HG02642 (cell line): ENCODE results near the gene KSR1.
"Not testable (repeated sequence)": the region's sequence is repeated elsewhere in the genome, so short reads cannot be mapped to it uniquely, and the experiment has no call there.

Experiments
- ATAC-seq: cut with Tn5 transposase; IDR thresholded peaks from one replicate; pipeline ENCODE4 v1.9.1; 2021; ENCODE audit warnings: mild to moderate bottlenecking; ENCODE audit not compliant: unreplicated experiment, poor library complexity

KSR1 gene

GRCh38 chr17:27666270-27666669 is 210.0 kb downstream of the KSR1 start:
- ATAC-seq, result not testable (repeated sequence)

GRCh38 chr17:27666831-27667560 is 210.7 kb downstream of the KSR1 start:
- no peak for ATAC-seq

GRCh38 chr17:27667656-27668487 is 211.6 kb downstream of the KSR1 start:
- ATAC-seq, result no peak

- no peak for ATAC-seq
Observed at GRCh38 chr17:27668488-27668823, 212.2 kb downstream of the KSR1 start.

- no peak for ATAC-seq
Observed at GRCh38 chr17:27669136-27669535, 212.9 kb downstream of the KSR1 start.

- no peak for ATAC-seq
Observed at GRCh38 chr17:27669850-27670249, 213.6 kb downstream of the KSR1 start.

GRCh38 chr17:27670791-27671590 is 214.7 kb downstream of the KSR1 start:
- no peak for ATAC-seq

GRCh38 chr17:27671591-27671910 is 215.3 kb downstream of the KSR1 start:
- ATAC-seq, result no peak

GRCh38 chr17:27671977-27672480 is 215.8 kb downstream of the KSR1 start:
- not testable (repeated sequence) for ATAC-seq

GRCh38 chr17:27674335-27674734 is 218.1 kb downstream of the KSR1 start:
- no peak for ATAC-seq
